Stomach smooth muscle (tissue), 2 donors: ENCODE data around the gene OPTC.

Source experiments
- H3K27ac ChIP-seq: one replicate; pipeline ENCODE4 v1.7.0; 2013; ENCODE audit warnings: mild to moderate bottlenecking, low read length, inconsistent platforms
- H3K27me3 ChIP-seq, 2 donors: one replicate each; pipeline ENCODE4 v1.7.0; 2013; ENCODE audit warnings: low read length in 2 of 2; ENCODE audit not compliant: insufficient read depth in 2 of 2, control insufficient read depth in 1 of 2
- H3K36me3 ChIP-seq, 2 donors: one replicate each; pipeline ENCODE4 v1.7.0; 2013; ENCODE audit warnings: low read length in 2 of 2; ENCODE audit not compliant: control insufficient read depth in 2 of 2, insufficient read depth in 2 of 2
- H3K4me1 ChIP-seq: one replicate; pipeline ENCODE4 v1.7.0; 2013; ENCODE audit warnings: low read length; ENCODE audit not compliant: control insufficient read depth, insufficient read depth
- H3K4me3 ChIP-seq, 2 donors: one replicate each; pipeline ENCODE4 v1.7.0; 2013; ENCODE audit warnings: low read length in 2 of 2
- H3K9ac ChIP-seq, 2 donors: one replicate each; pipeline ENCODE4 v1.7.0; 2013; ENCODE audit warnings: low read length in 2 of 2, mild to moderate bottlenecking in 1 of 2
- H3K9me3 ChIP-seq, 2 donors: one replicate each; pipeline ENCODE4 v1.7.0; 2013; ENCODE audit warnings: low read length in 2 of 2; ENCODE audit not compliant: control insufficient read depth in 2 of 2
- donor health status: healthy.
- donor health status: Pancreatic carcinoma.

The OPTC gene

DNA sequence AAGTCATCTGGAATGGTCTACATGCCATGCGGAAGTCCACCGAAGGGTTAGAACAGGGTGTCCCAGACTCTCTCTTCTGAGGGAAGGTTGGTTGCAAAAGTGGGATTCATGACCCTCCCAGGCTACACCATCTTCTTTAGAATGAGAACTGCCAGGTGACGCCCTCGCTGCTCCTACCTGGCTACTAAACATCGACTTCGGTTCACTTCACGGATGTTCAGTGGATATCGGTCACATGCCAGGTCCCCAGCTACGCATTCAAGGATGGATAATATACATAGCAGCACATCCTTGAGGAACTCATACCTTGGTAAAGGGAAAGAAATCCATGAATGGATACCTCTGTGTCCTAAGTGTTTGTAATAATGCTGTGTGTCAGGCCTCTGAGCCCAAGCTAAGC, 3.3 kb upstream of the OPTC start:
- Histone ChIP-seq H3K9me3 (no peaks in the 10 kb centered on the region), H3K4me3 (no peak overlapping the region), H3K36me3 (peaks cover 10 to 16% of the 10 kb centered on the region in 2 donors), H3K9ac (no peak overlapping the region), H3K27me3 (no peaks in the 10 kb centered on the region), H3K4me1 (peaks cover 19% of the 10 kb centered on the region), H3K27ac (no peak overlapping the region)

- peaks cover 5 to 6% of the 10 kb centered on the region in 2 donors for H3K36me3 ChIP-seq
- H3K9ac ChIP-seq: no peak overlapping the region
- H3K4me3 ChIP-seq: no peak overlapping the region
- H3K9me3 ChIP-seq: no peaks in the 10 kb centered on the region
- H3K27me3 ChIP-seq: no peaks in the 10 kb centered on the region
- no peak overlapping the region for H3K27ac ChIP-seq
- H3K4me1 ChIP-seq: peaks cover 17% of the 10 kb centered on the region
Measured at GRCh38 chr1:203491664-203492063, 2.3 kb upstream of the OPTC start.

GRCh38 chr1:203492082-203492747, 1.7 kb upstream of the OPTC start:
- Histone ChIP-seq H3K36me3 (peaks cover 3 to 6% of the 10 kb centered on the region in 2 donors), H3K27me3 (no peaks in the 10 kb centered on the region), H3K9ac (no peak overlapping the region), H3K9me3 (no peaks in the 10 kb centered on the region), H3K27ac (no peak overlapping the region), H3K4me1 (peaks cover 11% of the 10 kb centered on the region), H3K4me3 (no peak overlapping the region)

- Histone ChIP-seq H3K4me3 (no peak overlapping the region), H3K27me3 (no peaks in the 10 kb centered on the region), H3K4me1 (peaks cover 6% of the 10 kb centered on the region), H3K9ac (no peak overlapping the region), H3K27ac (no peak overlapping the region), H3K9me3 (no peaks in the 10 kb centered on the region), H3K36me3 (peaks cover 3 to 6% of the 10 kb centered on the region in 2 donors)
Measured at GRCh38 chr1:203492748-203493130, 1.2 kb upstream of the OPTC start.

DNA sequence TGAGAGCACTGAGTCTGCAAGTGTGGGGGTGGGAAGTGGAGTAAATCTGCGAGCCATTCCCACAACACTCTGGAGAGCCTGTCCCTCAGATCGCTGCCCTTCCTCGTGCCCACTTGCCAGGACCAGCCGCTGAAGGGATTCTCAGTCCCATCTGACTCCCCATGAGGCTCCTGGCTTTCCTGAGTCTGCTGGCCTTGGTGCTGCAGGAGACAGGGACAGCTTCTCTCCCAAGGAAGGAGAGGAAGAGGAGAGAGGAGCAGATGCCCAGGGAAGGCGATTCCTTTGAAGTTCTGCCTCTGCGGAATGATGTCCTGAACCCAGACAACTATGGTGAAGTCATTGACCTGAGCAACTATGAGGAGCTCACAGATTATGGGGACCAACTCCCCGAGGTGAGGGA, 1.9 kb downstream of the OPTC start:
- H3K4me1 ChIP-seq: peaks cover 2% of the 10 kb centered on the region
- no peak overlapping the region for H3K27ac ChIP-seq
- H3K4me3 ChIP-seq: no peak overlapping the region
- no peaks in the 10 kb centered on the region for H3K9me3 ChIP-seq
- no peaks in the 10 kb centered on the region for H3K36me3 ChIP-seq
- H3K9ac ChIP-seq: no peak overlapping the region
- no peaks in the 10 kb centered on the region for H3K27me3 ChIP-seq

- H3K27ac ChIP-seq: no peak overlapping the region
- H3K9me3 ChIP-seq: no peaks in the 10 kb centered on the region
- H3K27me3 ChIP-seq: no peaks in the 10 kb centered on the region
- peaks cover 10% of the 10 kb centered on the region for H3K4me1 ChIP-seq
- H3K4me3 ChIP-seq: no peak overlapping the region
- no peaks in the 10 kb centered on the region for H3K36me3 ChIP-seq
- H3K9ac ChIP-seq: no peak overlapping the region
Measured at GRCh38 chr1:203497269-203497777, 3.4 kb downstream of the OPTC start.

GRCh38 chr1:203499643-203500278, 5.8 kb downstream of the OPTC start:
- Histone ChIP-seq H3K27me3 (no peaks in the 10 kb centered on the region), H3K9ac (no peak overlapping the region)

DNA sequence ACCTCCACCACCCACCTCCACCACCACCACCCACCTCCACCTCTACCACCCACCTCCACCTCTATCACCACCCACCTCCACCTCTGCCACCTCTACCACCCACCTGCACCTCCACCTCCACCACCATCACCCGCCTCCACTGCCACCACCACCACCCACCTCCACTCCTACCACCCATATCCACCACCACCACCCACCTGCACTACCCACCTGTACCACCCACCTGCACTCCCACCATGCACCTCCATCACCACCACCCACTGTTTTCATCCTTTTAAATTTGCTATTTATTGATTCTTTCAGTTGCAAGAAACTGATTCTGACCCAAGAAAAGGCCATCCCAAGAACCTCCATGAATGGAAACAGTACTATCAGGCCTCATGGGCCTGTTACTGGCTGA, 6.3 kb downstream of the OPTC start:
- H3K4me1 ChIP-seq: peaks cover 24% of the 10 kb centered on the region
- H3K27me3 ChIP-seq: no peaks in the 10 kb centered on the region
- H3K9ac ChIP-seq: no peak overlapping the region
- H3K4me3 ChIP-seq: no peak overlapping the region
- no peak overlapping the region for H3K27ac ChIP-seq
- H3K9me3 ChIP-seq: no peaks in the 10 kb centered on the region
- no peaks in the 10 kb centered on the region for H3K36me3 ChIP-seq

More at GRCh38 chr1:203499643-203500278, 5.8 kb downstream of the OPTC start:
- Histone ChIP-seq H3K27ac (no peak overlapping the region), H3K36me3 (no peaks in the 10 kb centered on the region), H3K4me3 (no peak overlapping the region), H3K9me3 (no peaks in the 10 kb centered on the region), H3K4me1 (peaks cover 19% of the 10 kb centered on the region)

DNA sequence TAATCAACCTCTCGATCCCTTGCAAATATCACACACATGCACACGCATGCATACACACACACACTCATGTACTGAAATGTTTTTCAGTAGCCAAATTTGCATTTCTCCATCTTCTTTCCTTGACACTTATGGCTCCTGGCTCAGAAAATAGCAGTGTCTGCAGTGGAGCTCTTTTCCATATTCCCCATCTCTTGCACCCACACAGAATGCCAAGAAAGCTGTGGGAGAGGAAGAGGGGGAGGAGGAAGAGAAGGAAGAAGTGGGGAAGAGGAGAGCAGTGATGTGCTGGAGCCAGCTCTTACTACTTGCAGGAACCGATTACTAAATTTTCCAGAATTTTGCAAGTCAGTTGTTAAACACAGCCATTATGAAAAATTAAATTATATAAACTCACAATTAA, 9.9 kb downstream of the OPTC start:
- H3K4me1 ChIP-seq: peaks cover 51% of the 10 kb centered on the region
- no peak overlapping the region for H3K9ac ChIP-seq

DNA sequence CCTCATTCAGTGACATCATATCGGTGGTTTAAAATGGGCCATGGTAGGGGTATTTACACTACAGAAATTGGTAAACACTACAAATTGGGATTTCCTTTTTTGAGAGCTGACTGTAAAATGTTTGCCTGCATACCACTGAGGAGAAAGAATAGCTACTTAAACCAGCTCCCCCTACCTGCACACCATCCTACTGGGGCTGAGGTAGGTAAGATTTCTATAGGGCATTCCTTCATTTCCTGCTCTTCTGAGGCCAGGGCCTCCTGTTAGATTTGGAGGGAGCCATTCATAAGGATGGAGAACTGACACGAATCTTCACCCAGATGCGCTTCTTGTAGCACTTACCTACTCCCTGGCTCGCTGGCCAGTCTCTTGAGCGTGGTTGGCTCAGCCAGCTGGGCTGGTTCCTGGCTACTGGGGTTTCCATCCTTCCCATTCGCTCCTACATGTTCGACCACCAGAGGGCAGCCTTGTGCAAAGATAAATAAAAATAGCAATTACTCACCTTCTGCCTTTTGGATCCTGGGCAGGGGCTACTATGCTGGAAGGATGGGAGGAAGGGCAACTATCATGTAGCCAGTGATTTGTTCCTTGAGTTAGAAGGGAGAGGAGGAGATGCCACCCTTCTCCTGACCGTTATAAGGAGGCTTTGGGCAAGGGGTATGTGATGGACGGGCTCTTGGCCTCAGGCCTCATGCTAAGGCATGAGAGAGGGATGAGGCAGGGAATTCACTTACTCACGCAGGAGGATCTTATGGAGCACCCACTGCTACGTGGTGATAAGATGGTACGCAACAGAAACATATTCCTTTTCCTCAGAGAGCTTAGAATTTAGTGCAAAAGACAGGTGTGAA, 10.7 kb downstream of the OPTC start:
- Histone ChIP-seq H3K9ac (no peak overlapping the region), H3K36me3 (no peaks in the 10 kb centered on the region), H3K27ac (peak overlapping the region; percentile 31), H3K9me3 (no peaks in the 10 kb centered on the region), H3K27me3 (no peaks in the 10 kb centered on the region), H3K4me3 (peak overlapping the region in 1 of 2 donors; percentile 22), H3K4me1 (peaks cover 56% of the 10 kb centered on the region)

More for the DNA sequence above, 9.9 kb downstream of the OPTC start:
- H3K4me3 ChIP-seq: no peak overlapping the region
- no peaks in the 10 kb centered on the region for H3K36me3 ChIP-seq
- no peaks in the 10 kb centered on the region for H3K9me3 ChIP-seq
- H3K27me3 ChIP-seq: no peaks in the 10 kb centered on the region
- no peak overlapping the region for H3K27ac ChIP-seq
